H9 (cell line): Measurements from ENCODE around the gene GPD1L. TPM values are rescaled to one million over a fixed set of nuclear protein-coding genes. Genes with fewer than 3 reads are reported as not detected.

Experiments used
- DNase-seq: peaks from one replicate; pipeline ENCODE4 v3.0.0-alpha.2; 2017
- H2AFZ ChIP-seq: one replicate; pipeline ENCODE4 v1.6.1; 2013; ENCODE audit warnings: mild to moderate bottlenecking, low read length, control low read depth, moderate library complexity
- H2AK5ac ChIP-seq: 2 replicates; pipeline ENCODE4 v1.6.1; 2013; ENCODE audit warnings: low read length, control low read depth, mixed read lengths; ENCODE audit not compliant: insufficient read length
- H2BK120ac ChIP-seq: one replicate; pipeline ENCODE4 v1.6.1; 2013; ENCODE audit warnings: low read depth, mild to moderate bottlenecking, low read length, control low read depth, inconsistent platforms; ENCODE audit not compliant: poor library complexity, severe bottlenecking
- H2BK12ac ChIP-seq: 2 replicates; pipeline ENCODE4 v1.6.1; 2013; ENCODE audit warnings: low read length, control low read depth, mixed read lengths, low read depth; ENCODE audit not compliant: insufficient read length
- H2BK15ac ChIP-seq: 2 replicates; pipeline ENCODE4 v1.6.1; 2013; ENCODE audit warnings: low read depth, low read length, control low read depth
- H2BK20ac ChIP-seq: one replicate; pipeline ENCODE4 v1.6.1; 2013; ENCODE audit warnings: low read depth, mild to moderate bottlenecking, low read length, control low read depth, inconsistent platforms; ENCODE audit not compliant: poor library complexity, severe bottlenecking
- H2BK5ac ChIP-seq: 2 replicates; pipeline ENCODE4 v1.6.1; 2013; ENCODE audit warnings: low read length, control low read depth, mixed read lengths; ENCODE audit not compliant: insufficient read length
- H3K14ac ChIP-seq: 2 replicates; pipeline ENCODE4 v1.6.1; 2013; ENCODE audit warnings: low read length, control low read depth; ENCODE audit not compliant: insufficient read depth
- H3K18ac ChIP-seq: 2 replicates; pipeline ENCODE4 v1.6.1; 2013; ENCODE audit warnings: low read depth, mild to moderate bottlenecking, mixed read lengths, low read length, control low read depth; ENCODE audit not compliant: insufficient read length
- H3K23ac ChIP-seq: 2 replicates; pipeline ENCODE4 v1.6.1; 2013; ENCODE audit warnings: low read length, control low read depth, mixed read lengths, low read depth; ENCODE audit not compliant: insufficient read length
- H3K23me2 ChIP-seq: 2 replicates; pipeline ENCODE4 v1.6.1; 2013; ENCODE audit warnings: low read depth, mild to moderate bottlenecking, mixed read lengths, low read length, control low read depth; ENCODE audit not compliant: insufficient read length, poor library complexity, severe bottlenecking
- H3K27ac ChIP-seq: 2 replicates; pipeline ENCODE4 v1.5.1; 2013; ENCODE audit warnings: low read length, control low read depth, mixed read lengths, low read depth; ENCODE audit not compliant: insufficient read length
- H3K27me3 ChIP-seq: 2 replicates; pipeline ENCODE4 v1.6.1; 2013; ENCODE audit warnings: low read length, control low read depth, inconsistent platforms; ENCODE audit not compliant: insufficient read depth
- H3K4ac ChIP-seq: 2 replicates; pipeline ENCODE4 v1.6.1; 2013; ENCODE audit warnings: low read depth, mild to moderate bottlenecking, control low read depth, inconsistent platforms, low read length, moderate library complexity
- H3K4me1 ChIP-seq: 2 replicates; pipeline ENCODE4 v1.6.1; 2013; ENCODE audit warnings: low read length, control low read depth, inconsistent platforms; ENCODE audit not compliant: insufficient read depth
- H3K4me2 ChIP-seq: 2 replicates; pipeline ENCODE4 v1.6.1; 2013; ENCODE audit warnings: low read length, control low read depth, mixed read lengths; ENCODE audit not compliant: insufficient read length, insufficient read depth
- H3K56ac ChIP-seq: 2 replicates; pipeline ENCODE4 v1.6.1; 2013; ENCODE audit warnings: low read depth, mild to moderate bottlenecking, mixed read lengths, low read length, control low read depth; ENCODE audit not compliant: insufficient read length
- H3K79me1 ChIP-seq: 2 replicates; pipeline ENCODE4 v1.6.1; 2013; ENCODE audit warnings: low read depth, mild to moderate bottlenecking, moderate library complexity, low read length, control low read depth, inconsistent platforms; ENCODE audit not compliant: insufficient read depth, poor library complexity, severe bottlenecking
- H3K79me2 ChIP-seq: 2 replicates; pipeline ENCODE4 v1.6.1; 2013; ENCODE audit warnings: low read length, control low read depth, inconsistent platforms; ENCODE audit not compliant: insufficient read depth
- H3K9ac ChIP-seq: 2 replicates; pipeline ENCODE4 v1.6.1; 2013; ENCODE audit warnings: low read length, control low read depth, mixed read lengths; ENCODE audit not compliant: insufficient read length; ENCODE audit errors: extremely low read depth
- H3K9me3 ChIP-seq: one replicate; pipeline ENCODE4 v1.6.1; 2013; ENCODE audit warnings: low read depth, low read length, inconsistent platforms; ENCODE audit not compliant: control insufficient read depth
- H3T11ph ChIP-seq: one replicate; pipeline ENCODE4 v1.6.1; 2013; ENCODE audit warnings: mild to moderate bottlenecking, low read length, control low read depth, inconsistent platforms
- H4K20me1 ChIP-seq: one replicate; pipeline ENCODE4 v1.6.1; 2013; ENCODE audit not compliant: control insufficient read depth, insufficient read length, insufficient read depth
- H4K5ac ChIP-seq: 2 replicates; pipeline ENCODE4 v1.6.1; 2013; ENCODE audit warnings: low read depth, mild to moderate bottlenecking, mixed read lengths, low read length, control low read depth; ENCODE audit not compliant: insufficient read length
- H4K8ac ChIP-seq: replicated peaks from 2 replicates; pipeline ENCODE4 v1.6.1; 2013; ENCODE audit warnings: low read length, control low read depth, mixed read lengths, low read depth; ENCODE audit not compliant: insufficient read length
- H4K91ac ChIP-seq: 2 replicates; pipeline ENCODE4 v1.6.1; 2013; ENCODE audit warnings: low read depth, mild to moderate bottlenecking, moderate library complexity, mixed read lengths, low read length, control low read depth; ENCODE audit not compliant: insufficient read length
- H3K27ac Mint-ChIP-seq, 3 experiments: 2 replicates in 2 of 3; 3 replicates in 1 of 3; pipeline ENCODE4 v1.8.0; 2020 to 2021; ENCODE audit warnings: mixed read lengths in 3 of 3, mild to moderate bottlenecking in 1 of 3, moderate library complexity in 1 of 3
- H3K27me3 Mint-ChIP-seq: 2 replicates; pipeline ENCODE4 v1.8.0; 2021; ENCODE audit warnings: low read depth, mild to moderate bottlenecking, moderate library complexity, mixed read lengths
- H3K36me3 Mint-ChIP-seq, 3 experiments: 2 replicates in 2 of 3; 3 replicates in 1 of 3; pipeline ENCODE4 v1.8.0; 2020 to 2021; ENCODE audit warnings: low read depth in 3 of 3, mixed read lengths in 3 of 3; ENCODE audit not compliant: insufficient read depth in 1 of 3
- H3K4me1 Mint-ChIP-seq, 2 experiments: 2 replicates each; pipeline ENCODE4 v1.8.0; 2020; ENCODE audit warnings: mixed read lengths in 2 of 2
- H3K4me3 Mint-ChIP-seq, 2 experiments: 2 replicates in 1 of 2; 3 replicates in 1 of 2; pipeline ENCODE4 v1.8.0; 2020 to 2021; ENCODE audit warnings: mild to moderate bottlenecking in 2 of 2, mixed read lengths in 2 of 2, moderate library complexity in 1 of 2
- H3K9me3 Mint-ChIP-seq, 2 experiments: 2 replicates in 1 of 2; 3 replicates in 1 of 2; pipeline ENCODE4 v1.8.0; 2020; ENCODE audit warnings: mild to moderate bottlenecking in 2 of 2, mixed read lengths in 2 of 2, moderate library complexity in 1 of 2
- CTCF ChIP-seq: fragments of 200-600 bp; sonication (generic); conservative IDR thresholded peaks from 3 replicates; pipeline ENCODE4 v1.8.0; 2021; ENCODE audit warnings: antibody characterized with exemption, mild to moderate bottlenecking
- WGBS: extraction: QIAGEN DNeasy Blood & Tissue Kit; methylation state at CpG from one replicate; pipeline ENCODE4 v1.1.7; 2013; ENCODE audit warnings: missing lambda C conversion rate, low lambda C conversion rate, mixed read lengths; ENCODE audit not compliant: insufficient read length; ENCODE audit errors: extremely low coverage; 5-methylcytosine and 5-hydroxymethylcytosine counted together
- total RNA-seq: library from RNA; stranded (reverse); gene quantifications from 2 replicates; pipeline ENCODE4 v1.2.1, GENCODE V29; 2021

The GPD1L gene
- total RNA-seq, 1 experiment from 2014 or later, result 3.7 TPM

- Histone ChIP-seq H3K9ac (no peak overlapping the region), H3K4ac (no peak overlapping the region), H3K18ac (no peak overlapping the region), H3K23me2 (no peaks in the 10 kb centered on the region), H2BK12ac (no peak overlapping the region), H3T11ph (no peak overlapping the region), H2BK5ac (no peak overlapping the region), H3K79me1 (no peaks in the 10 kb centered on the region), H2BK20ac (no peak overlapping the region), H2BK120ac (no peak overlapping the region), H3K27ac (no peak overlapping the region), H2AFZ (no peak overlapping the region), H3K56ac (no peak overlapping the region), H3K9me3 (no peaks in the 10 kb centered on the region), H4K5ac (no peak overlapping the region), H2BK15ac (no peak overlapping the region), H3K4me1 (peaks cover 10% of the 10 kb centered on the region; the same call in 1 of the 2 replicates), H3K4me2 (no peak overlapping the region), H3K14ac (no peak overlapping the region), H3K23ac (no peak overlapping the region), H2AK5ac (no peak overlapping the region), H4K8ac (no peak overlapping the region), H3K79me2 (no peaks in the 10 kb centered on the region), H3K27me3 (no peaks in the 10 kb centered on the region), H4K20me1 (no peaks in the 10 kb centered on the region), H4K91ac (no peak overlapping the region)
- TF ChIP-seq CTCF, result no peak
- peak overlapping the region in 1 of 2 experiments; percentile 3; a peak in 2 of 5 replicates for H3K4me3 Mint-ChIP-seq
- H3K27me3 Mint-ChIP-seq, result no peaks in the 10 kb centered on the region
- WGBS, result no CpG with 5 or more reads among the region's 5 CpGs
- H3K9me3 Mint-ChIP-seq, result no peaks in the 10 kb centered on the region; a peak in 1 of 5 replicates
- peak overlapping the region; percentile 14 to 54 (median 34); a peak in 3 of 7 replicates for H3K27ac Mint-ChIP-seq
- H3K4me1 Mint-ChIP-seq, result peaks cover 19 to 23% of the 10 kb centered on the region in 2 experiments
- DNase-seq, result no peak
- H3K36me3 Mint-ChIP-seq, result peaks cover 0 to 4% (median 0%) of the 10 kb centered on the region in 3 experiments; a peak in 1 of 7 replicates
Measured at GRCh38 chr3:32148351-32148750, 41.9 kb downstream of the GPD1L start.
